ENCODE measurements around the gene SLC35A4.
A peak's percentile ranks its signal among the peaks of the same experiment; 100 is the strongest.

SLC35A4 gene

GRCh38 chr5:140564196-140565023, at the start of gene SLC35A4, which contains the start of gene APBB3:
Gene SLC35A4 (plus strand): TSS chr5:140564828. CDS start chr5:140567170, 2,342 bp downstream.
Gene APBB3 (minus strand): TSS chr5:140564598. CDS start chr5:140564245, 353 bp downstream.
- H3K4me3 ChIP-seq (replicated peaks; ENCODE audit: low read depth, low read length) = peak within 1 kb of the TSS; percentile 95
- no peak for TF ChIP-seq CTCF (IDR thresholded peaks at IDR 0.05; ENCODE audit: low read length, missing control alignments)
- peak; percentile 99 for DNase-seq (ENCODE audit: low read depth)

- no peak for DNase-seq (ENCODE audit: low read depth)
- H3K4me3 ChIP-seq (replicated peaks; ENCODE audit: low read depth, low read length) = no peak overlapping the region
- TF ChIP-seq CTCF (IDR thresholded peaks at IDR 0.05; ENCODE audit: low read length, missing control alignments) = no peak
These were observed 40.6 kb upstream of the SLC35A4 start for GRCh38 chr5:140524003-140524402.

- H3K4me3 ChIP-seq (replicated peaks; ENCODE audit: low read depth, low read length) = no peak overlapping the region
- no peak for TF ChIP-seq CTCF (IDR thresholded peaks at IDR 0.05; ENCODE audit: low read length, missing control alignments)
- no peak for DNase-seq (ENCODE audit: low read depth)
These were observed 24.4 kb upstream of the SLC35A4 start for GRCh38 chr5:140540227-140540626.

- no peak overlapping the region for H3K4me3 ChIP-seq (replicated peaks; ENCODE audit: low read depth, low read length)
- TF ChIP-seq CTCF (IDR thresholded peaks at IDR 0.05; ENCODE audit: low read length, missing control alignments) = no peak
These were observed 21.7 kb upstream of the SLC35A4 start for GRCh38 chr5:140542972-140543371.

GRCh38 chr5:140544986-140545385, 19.6 kb upstream of the SLC35A4 start:
- no peak overlapping the region for H3K4me3 ChIP-seq (replicated peaks; ENCODE audit: low read depth, low read length)
- no peak for DNase-seq (ENCODE audit: low read depth)
- TF ChIP-seq CTCF (IDR thresholded peaks at IDR 0.05; ENCODE audit: low read length, missing control alignments) = no peak

More at GRCh38 chr5:140542972-140543371, 21.7 kb upstream of the SLC35A4 start:
- DNase-seq (ENCODE audit: low read depth) = no peak

- H3K4me3 ChIP-seq (replicated peaks; ENCODE audit: low read depth, low read length) = no peak overlapping the region
- no peak for TF ChIP-seq CTCF (IDR thresholded peaks at IDR 0.05; ENCODE audit: low read length, missing control alignments)
- DNase-seq (ENCODE audit: low read depth) = no peak
These were observed 19.0 kb upstream of the SLC35A4 start for GRCh38 chr5:140545606-140546005.

Data from fibroblast of pulmonary artery (primary cell).